ENCODE measurements around the gene THBS2.

DNA sequence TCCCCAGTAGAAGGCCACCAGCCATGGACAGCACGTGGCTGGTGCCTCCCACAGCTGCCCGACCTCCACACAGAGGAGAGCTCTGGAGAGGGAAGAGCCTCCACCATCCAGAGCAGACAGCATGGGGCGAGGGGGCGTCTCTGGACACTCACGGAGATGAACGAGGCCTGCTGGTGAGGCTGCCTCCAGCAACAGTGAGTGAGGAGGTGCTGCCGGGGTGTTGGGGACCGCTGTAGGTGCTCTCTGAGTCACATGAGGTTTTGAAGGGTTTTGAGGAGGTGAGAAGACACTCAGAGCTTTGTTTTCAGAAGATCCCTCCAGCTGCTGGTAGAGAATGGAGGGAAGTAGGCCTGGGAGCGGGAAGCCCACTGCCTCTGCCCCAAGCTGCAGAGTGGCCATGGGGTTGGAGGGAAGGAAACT lies 65.6 kb downstream of the THBS2 start:
- TF ChIP-seq, protein P1, sequence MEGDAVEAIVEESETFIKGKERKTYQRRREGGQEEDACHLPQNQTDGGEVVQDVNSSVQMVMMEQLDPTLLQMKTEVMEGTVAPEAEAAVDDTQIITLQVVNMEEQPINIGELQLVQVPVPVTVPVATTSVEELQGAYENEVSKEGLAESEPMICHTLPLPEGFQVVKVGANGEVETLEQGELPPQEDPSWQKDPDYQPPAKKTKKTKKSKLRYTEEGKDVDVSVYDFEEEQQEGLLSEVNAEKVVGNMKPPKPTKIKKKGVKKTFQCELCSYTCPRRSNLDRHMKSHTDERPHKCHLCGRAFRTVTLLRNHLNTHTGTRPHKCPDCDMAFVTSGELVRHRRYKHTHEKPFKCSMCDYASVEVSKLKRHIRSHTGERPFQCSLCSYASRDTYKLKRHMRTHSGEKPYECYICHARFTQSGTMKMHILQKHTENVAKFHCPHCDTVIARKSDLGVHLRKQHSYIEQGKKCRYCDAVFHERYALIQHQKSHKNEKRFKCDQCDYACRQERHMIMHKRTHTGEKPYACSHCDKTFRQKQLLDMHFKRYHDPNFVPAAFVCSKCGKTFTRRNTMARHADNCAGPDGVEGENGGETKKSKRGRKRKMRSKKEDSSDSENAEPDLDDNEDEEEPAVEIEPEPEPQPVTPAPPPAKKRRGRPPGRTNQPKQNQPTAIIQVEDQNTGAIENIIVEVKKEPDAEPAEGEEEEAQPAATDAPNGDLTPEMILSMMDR (conservative IDR thresholded peaks at IDR 0.05 in 1 of 2, IDR thresholded peaks at IDR 0.05 in 1 of 2; ENCODE audit: low read depth in 1 of 2, low read length in 2 of 2) = no peak
- no peak for TF ChIP-seq EZH2 (IDR thresholded peaks at IDR 0.05; ENCODE audit: low read length, missing control alignments)

Measured in fibroblast of lung (primary cell).